HCT116 (cell line): ENCODE results near the gene SNF8. TPM values are rescaled to one million over a fixed set of nuclear protein-coding genes. Genes with fewer than 3 reads are reported as not detected.

Experiments
- ATAC-seq: fragments of 200-7000 bp; cut with Tn5 transposase; 2 replicates; pipeline ENCODE4 v1.9.1; 2020; ENCODE audit warnings: mild to moderate bottlenecking, moderate library complexity
- Bru-seq: library from RNA; stranded (reverse); fragments of 400-500 nt; gene quantifications from one replicate; lab custom pipeline; 2021; lab: Mats Ljungman, UMichigan
- BruChase-seq, 2 experiments: library from RNA; stranded (reverse); fragments of 400-500 nt; gene quantifications; one replicate each; lab custom pipeline; 2021; lab: Mats Ljungman, UMichigan
- BruUV-seq: library from RNA; stranded (reverse); fragments of 400-500 nt; replicated peaks from 2 replicates; lab custom pipeline; 2021; lab: Mats Ljungman, UMichigan
- CTCF ChIA-PET: fragments of 300-600 bp; sonication (Branson Sonifier 250); formaldehyde crosslinking; loops from one replicate; lab custom pipeline; 2021; ENCODE audit warnings: antibody characterized with exemption; lab: Charles Lee
- POLR2A ChIA-PET: fragments of 300-600, 350-600 bp; sonication (Branson Sonifier 250); formaldehyde crosslinking; loops from one replicate; lab custom pipeline; 2021; ENCODE audit warnings: antibody characterized with exemption; lab: Charles Lee
- RAD21 ChIA-PET, 2 experiments: fragments of 300-600 bp; sonication (Branson Sonifier 250); formaldehyde crosslinking; loops; one replicate each; lab custom pipeline; 2023; ENCODE audit warnings: low total read pairs in 2 of 2; ENCODE audit not compliant: uncharacterized antibody in 2 of 2, unreplicated experiment in 2 of 2, low non-redundant PET in 1 of 2; lab: Charles Lee
- DNase-seq: peaks from one replicate; pipeline ENCODE4 v3.0.0-alpha.2; 2010; ENCODE audit warnings: low read depth, low spot score
- H2AFZ ChIP-seq: fragments of 200-600 bp; shearing (Covaris generic), sonication (generic); 2 replicates; pipeline ENCODE4 v1.6.1; 2017; ENCODE audit warnings: low read depth, mixed run types, mixed read lengths, antibody characterized with exemption, low read length; ENCODE audit not compliant: poor library complexity, severe bottlenecking
- H3K27ac ChIP-seq: 2 replicates; pipeline ENCODE4 v1.5.1; 2012; ENCODE audit warnings: low read depth, low read length
- H3K27me3 ChIP-seq: fragments of 200-600 bp; sonication (generic); 2 replicates; pipeline ENCODE4 v1.6.1; 2016; ENCODE audit warnings: mixed run types, low read length, mixed read lengths; ENCODE audit not compliant: insufficient read depth
- H3K36me3 ChIP-seq, 2 experiments: fragments of 200-500 bp in 1 of 2; fragments of 200-600 bp in 1 of 2; sonication (Bioruptor generic) in 1 of 2; sonication (generic) in 1 of 2; 2 replicates each; pipeline versions ENCODE4 v1.5.1 to v1.6.1; 2014 to 2016; ENCODE audit warnings: low read length in 2 of 2, inconsistent platforms in 1 of 2, mixed read lengths in 1 of 2, mixed run types in 1 of 2; ENCODE audit not compliant: insufficient read depth in 2 of 2, control insufficient read depth in 1 of 2
- H3K4me1 ChIP-seq, 2 experiments: fragments of 200-600 bp in 1 of 2; sonication (generic) in 1 of 2; 2 replicates each; pipeline versions ENCODE4 v1.5.1 to v1.6.1; 2012 to 2017; ENCODE audit warnings: low read length in 2 of 2, inconsistent platforms in 1 of 2, mild to moderate bottlenecking in 1 of 2, mixed read lengths in 1 of 2, mixed run types in 1 of 2, moderate library complexity in 1 of 2; ENCODE audit not compliant: insufficient read depth in 2 of 2, control insufficient read depth in 1 of 2
- H3K4me2 ChIP-seq: fragments of 200-600 bp; sonication (generic); 2 replicates; pipeline ENCODE4 v1.6.1; 2017; ENCODE audit warnings: mixed run types, low read length, mixed read lengths
- H3K4me3 ChIP-seq, 2 experiments: fragments of 200-600 bp in 1 of 2; sonication (generic) in 1 of 2; replicated peaks in 1 of 2; 2 replicates each; pipeline ENCODE4 v1.5.1; 2011 to 2016; ENCODE audit warnings: low read length in 2 of 2, control low read depth in 1 of 2, low read depth in 1 of 2, mild to moderate bottlenecking in 1 of 2, mixed read lengths in 1 of 2, mixed run types in 1 of 2
- H3K79me2 ChIP-seq: fragments of 200-600 bp; sonication (generic); 2 replicates; pipeline ENCODE4 v1.6.1; 2017; ENCODE audit warnings: mild to moderate bottlenecking, mixed run types, low read length, moderate library complexity, mixed read lengths; ENCODE audit not compliant: insufficient read depth
- H3K9ac ChIP-seq: fragments of 200-600 bp; sonication (generic); 2 replicates; pipeline ENCODE4 v1.6.1; 2016; ENCODE audit warnings: low read length, mixed read lengths
- H3K9me2 ChIP-seq: fragments of 200-600 bp; sonication (generic), shearing (Covaris generic); 2 replicates; pipeline ENCODE4 v1.6.1; 2017; ENCODE audit warnings: mixed run types, mild to moderate bottlenecking, moderate library complexity; ENCODE audit not compliant: insufficient read depth
- H3K9me3 ChIP-seq, 2 experiments: fragments of 200-500 bp in 1 of 2; fragments of 200-600 bp in 1 of 2; sonication (Bioruptor generic) in 1 of 2; sonication (generic) in 1 of 2; 2 replicates each; pipeline ENCODE4 v1.6.1; 2014 to 2017; ENCODE audit warnings: low read length in 2 of 2, mixed read lengths in 2 of 2, inconsistent platforms in 1 of 2, low read depth in 1 of 2, mild to moderate bottlenecking in 1 of 2, mixed run types in 1 of 2, moderate library complexity in 1 of 2; ENCODE audit not compliant: control insufficient read depth in 1 of 2, insufficient read depth in 1 of 2
- H4K20me1 ChIP-seq: fragments of 200-600 bp; sonication (generic), shearing (Covaris generic); 2 replicates; pipeline ENCODE4 v1.6.1; 2017; ENCODE audit warnings: mixed run types, mild to moderate bottlenecking, moderate library complexity; ENCODE audit not compliant: insufficient read depth
- ATF3 ChIP-seq: IDR thresholded peaks from 2 replicates; pipeline ENCODE4 v1.6.1; 2012
- CBX3 ChIP-seq: IDR thresholded peaks from 2 replicates; pipeline ENCODE4 v1.6.1; 2012; ENCODE audit warnings: low read depth
- CEBPB ChIP-seq: IDR thresholded peaks from 2 replicates; pipeline ENCODE4 v1.6.1; 2012; ENCODE audit warnings: low read depth
- CTCF ChIP-seq, 3 experiments: fragments of 200-600 bp in 1 of 3; sonication (generic) in 1 of 3; IDR thresholded peaks in 2 of 3; conservative IDR thresholded peaks in 1 of 3; 2 replicates each; pipeline ENCODE4 v1.5.1; 2012 to 2017; ENCODE audit warnings: low read depth in 2 of 3, low read length in 2 of 3, antibody characterized with exemption in 1 of 3, borderline replicate concordance in 1 of 3, control low read depth in 1 of 3, mild to moderate bottlenecking in 1 of 3, mixed read lengths in 1 of 3, mixed run types in 1 of 3, moderate library complexity in 1 of 3; ENCODE audit not compliant: insufficient read depth in 1 of 3
- EGR1 ChIP-seq: IDR thresholded peaks from 2 replicates; pipeline ENCODE4 v1.6.1; 2012; ENCODE audit warnings: low read depth
- ELF1 ChIP-seq: IDR thresholded peaks from 2 replicates; pipeline ENCODE4 v1.6.1; 2012; ENCODE audit warnings: low read depth, borderline replicate concordance
- EZH2 ChIP-seq: fragments of 200-600 bp; sonication (generic); IDR thresholded peaks from 2 replicates; pipeline ENCODE4 v1.6.1; 2017; ENCODE audit warnings: antibody characterized with exemption, mixed run types
- EZH2phosphoT487 ChIP-seq: fragments of 200-600 bp; IDR thresholded peaks from 2 replicates; pipeline ENCODE4 v1.6.1; 2018; ENCODE audit warnings: antibody characterized with exemption, borderline replicate concordance
- FOSL1 ChIP-seq: IDR thresholded peaks from 2 replicates; pipeline ENCODE4 v1.6.1; 2012; ENCODE audit warnings: low read depth
- JUND ChIP-seq: IDR thresholded peaks from 2 replicates; pipeline ENCODE4 v1.6.1; 2012
- MAX ChIP-seq: IDR thresholded peaks from 2 replicates; pipeline ENCODE4 v1.6.1; 2012
- POLR2AphosphoS5 ChIP-seq: IDR thresholded peaks from 2 replicates; pipeline ENCODE4 v1.6.1; 2011; ENCODE audit warnings: mild to moderate bottlenecking, low read depth, low read length, moderate library complexity
- SP1 ChIP-seq: IDR thresholded peaks from 2 replicates; pipeline ENCODE4 v1.6.1; 2012; ENCODE audit warnings: low read depth
- TCF7L2 ChIP-seq: IDR thresholded peaks from 2 replicates; pipeline ENCODE4 v1.7.0; 2011; ENCODE audit warnings: borderline replicate concordance, inconsistent platforms; ENCODE audit not compliant: insufficient read depth, insufficient read length; ENCODE audit errors: extremely low read depth
- YY1 ChIP-seq: IDR thresholded peaks from 2 replicates; pipeline ENCODE4 v1.6.1; 2011; ENCODE audit warnings: low read length, low read depth, moderate library complexity, mild to moderate bottlenecking; ENCODE audit not compliant: insufficient replicate concordance; ENCODE audit errors: extremely low read depth
- ZBTB33 ChIP-seq: IDR thresholded peaks from 2 replicates; pipeline ENCODE4 v1.6.1; 2011; ENCODE audit warnings: mild to moderate bottlenecking, low read length, moderate library complexity; ENCODE audit not compliant: insufficient replicate concordance; ENCODE audit errors: extremely low read depth
- ZFX ChIP-seq: fragments of 450-650 bp; IDR thresholded peaks from 2 replicates; pipeline ENCODE4 v1.6.1; 2017
- intact Hi-C: fragments of 100-400 bp; cut with micrococcal nuclease; formaldehyde crosslinking; loops from 2 replicates; pipeline ENCODE4 v1.10.0; 2022
- long read RNA-seq: library from polyadenylated mRNA; unstranded; transcript quantifications from one replicate; pipeline ENCODE4 v2.0.0, GENCODE V29; 2021; ENCODE audit not compliant: unreplicated experiment
- polyA plus RNA-seq: library from polyadenylated mRNA; unstranded; fragments of >200 nt; gene quantifications from 2 replicates; pipeline ENCODE4 v1.2.1, GENCODE V29; 2012; ENCODE audit warnings: missing spikeins
- total RNA-seq: library from RNA; stranded (reverse); gene quantifications from one replicate; pipeline ENCODE4 v1.2.1, GENCODE V29; 2021; ENCODE audit not compliant: unreplicated experiment

Gene SNF8
- total RNA-seq (178 TPM), Bru-seq, nascent RNA (percentile 84 among the genes with signal in this experiment), BruChase-seq, experiment 1, labeled RNA remaining after a 6-hour chase (percentile 78 among the genes with signal in this experiment), BruChase-seq, experiment 2, labeled RNA remaining after a 2-hour chase (percentile 87 among the genes with signal in this experiment)
- 158 and 161 TPM in 2 replicates for polyA plus RNA-seq
- long read RNA-seq, transcript SNF8-201 (8 exons, 951 nt): minor isoform, 7 of 196 reads
- long read RNA-seq, transcript SNF8-202 (8 exons, 2,319 nt): major isoform, 154 of 196 reads
- long read RNA-seq, partial matches to known transcripts: 6 of 196 reads
- long read RNA-seq, other reads (novel, unspliced or antisense): 23 of 196 reads

- H3K4me3 ChIP-seq: peak within 1 kb of the TSS; percentile 68 to 72
- intact Hi-C loops: loop anchor here (1.0 kb wide), 1 partner anchor 88 kb away; no protein-coding TSS in a partner anchor
- no peaks in the 10 kb centered on the region for H4K20me1 ChIP-seq
- peak within 1 kb of the TSS; percentile 92 for H3K27ac ChIP-seq
- H3K9ac ChIP-seq: peak within 1 kb of the TSS; percentile 76
- DNase-seq (peak; percentile 80), ATAC-seq (peak; percentile 91)
- RAD21 ChIA-PET: interaction anchor here (0.9 to 1.3 kb wide), 3 partner anchors 88 to 91 kb away, joined by 3 to 4 read pairs (median 3); no protein-coding TSS in a partner anchor
- POLR2A ChIA-PET: interaction anchor here (0.5 to 1.4 kb wide), 11 partner anchors 8 to 91 kb away, joined by 3 to 8 read pairs (median 3); partner anchors contain the start of gene ATP5MC1
- peaks cover 13 to 14% of the 10 kb centered on the region in 2 experiments for H3K36me3 ChIP-seq
- H3K79me2 ChIP-seq: peaks cover 39% of the 10 kb centered on the region
- H3K27me3 ChIP-seq: no peaks in the 10 kb centered on the region
- H3K4me2 ChIP-seq: peak within 1 kb of the TSS; percentile 98
- no TSS peak for BruUV-seq
- CTCF ChIA-PET: interaction anchor here (0.7 to 2.4 kb wide), 4 partner anchors 10 to 91 kb away, joined by 3 to 19 read pairs (median 4); partner anchors contain the start of gene ATP5MC1
- no peaks in the 10 kb centered on the region for H3K9me3 ChIP-seq
- H2AFZ ChIP-seq: no peak within 1 kb of the TSS
- peaks cover 9 to 17% of the 10 kb centered on the region in 2 experiments for H3K4me1 ChIP-seq
- no peaks in the 10 kb centered on the region for H3K9me2 ChIP-seq
- TF ChIP-seq EZH2phosphoT487 (no peak), ATF3 (no peak), JUND (no peak), CTCF (IDR thresholded peaks at IDR 0.05 in 2 of 3, conservative IDR thresholded peaks at IDR 0.05 in 1 of 3; ENCODE audit: borderline replicate concordance in 1 of 3, insufficient read depth in 1 of 3, low read depth in 2 of 3, low read length in 2 of 3) (no peak), EZH2 (no peak), FOSL1 (no peak; the same call in 1 of the 2 replicates), ZFX (peak; percentile 83), MAX (peak; percentile 98), CBX3 (peak; percentile 74), POLR2AphosphoS5 (peak; percentile 92), ELF1 (peak; percentile 92; the same call in 1 of the 2 replicates), ZBTB33 (no peak), CEBPB (no peak), TCF7L2 (peak; percentile 20), EGR1 (peak; percentile 73), SP1 (no peak), YY1 (peak; percentile 36)
Measured at GRCh38 chr17:48944515-48945260, at the start of gene SNF8. Gene SNF8 (minus strand): TSS chr17:48944842. CDS start chr17:48944734, 108 bp downstream.
